DND-41 (cell line): ENCODE data around the gene CACNA1A.

Source experiments
- ATAC-seq: fragments of 200-7000 bp; cut with Tn5 transposase; 3 replicates; pipeline ENCODE4 v1.9.1; 2021; ENCODE audit warnings: low read depth; ENCODE audit not compliant: insufficient read depth
- DNase-seq: peaks from one replicate; pipeline ENCODE4 v3.0.0-alpha.2; 2020
- H2AFZ ChIP-seq: 2 replicates; pipeline ENCODE4 v1.6.0; 2012; ENCODE audit warnings: low read depth, low read length
- H3K27ac ChIP-seq: 2 replicates; pipeline ENCODE4 v1.5.1; 2012; ENCODE audit warnings: low read length, inconsistent platforms
- H3K27me3 ChIP-seq: fragments of 200-600 bp; sonication (generic); 2 replicates; pipeline ENCODE4 v1.6.0; 2012; ENCODE audit warnings: low read length, mild to moderate bottlenecking, inconsistent platforms; ENCODE audit not compliant: insufficient read depth, poor library complexity
- H3K36me3 ChIP-seq: 2 replicates; pipeline ENCODE4 v1.5.1; 2012; ENCODE audit warnings: low read length, inconsistent platforms; ENCODE audit not compliant: insufficient read depth
- H3K4me1 ChIP-seq: 2 replicates; pipeline ENCODE4 v1.5.1; 2012; ENCODE audit warnings: mild to moderate bottlenecking, low read length; ENCODE audit not compliant: insufficient read depth
- H3K4me2 ChIP-seq: 2 replicates; pipeline ENCODE4 v1.6.0; 2012; ENCODE audit warnings: mild to moderate bottlenecking, moderate library complexity, low read length, inconsistent platforms; ENCODE audit not compliant: insufficient read depth
- H3K4me3 ChIP-seq, 2 experiments: fragments of 200-600 bp in 1 of 2; shearing (Covaris generic) in 1 of 2; 2 replicates each; pipeline ENCODE4 v1.5.1; 2012 to 2016; ENCODE audit warnings: inconsistent platforms in 2 of 2, low read length in 2 of 2, mild to moderate bottlenecking in 2 of 2, low read depth in 1 of 2, moderate library complexity in 1 of 2
- H3K79me2 ChIP-seq: 2 replicates; pipeline ENCODE4 v1.6.0; 2012; ENCODE audit warnings: low read length, inconsistent platforms; ENCODE audit not compliant: insufficient read depth
- H3K9ac ChIP-seq: 2 replicates; pipeline ENCODE4 v1.6.0; 2012; ENCODE audit warnings: low read depth, mild to moderate bottlenecking, inconsistent platforms, low read length, moderate library complexity
- H3K9me3 ChIP-seq: 2 replicates; pipeline ENCODE4 v1.5.1; 2012; ENCODE audit warnings: low read length, moderate library complexity, mild to moderate bottlenecking, inconsistent platforms; ENCODE audit not compliant: insufficient read depth, severe bottlenecking
- H4K20me1 ChIP-seq: 2 replicates; pipeline ENCODE4 v1.6.0; 2012; ENCODE audit warnings: low read length; ENCODE audit not compliant: insufficient read depth
- CTCF ChIP-seq: IDR thresholded peaks from 2 replicates; pipeline ENCODE4 v1.5.1; 2012; ENCODE audit warnings: borderline replicate concordance, low read length, moderate library complexity, mild to moderate bottlenecking; ENCODE audit not compliant: poor library complexity, severe bottlenecking; ENCODE audit errors: extremely low read depth
- EZH2 ChIP-seq: IDR thresholded peaks from 3 replicates; pipeline ENCODE4 v1.6.1; 2012; ENCODE audit warnings: borderline replicate concordance, low read depth, mild to moderate bottlenecking, moderate library complexity, low read length, inconsistent platforms; ENCODE audit not compliant: severe bottlenecking

Gene CACNA1A

DNA sequence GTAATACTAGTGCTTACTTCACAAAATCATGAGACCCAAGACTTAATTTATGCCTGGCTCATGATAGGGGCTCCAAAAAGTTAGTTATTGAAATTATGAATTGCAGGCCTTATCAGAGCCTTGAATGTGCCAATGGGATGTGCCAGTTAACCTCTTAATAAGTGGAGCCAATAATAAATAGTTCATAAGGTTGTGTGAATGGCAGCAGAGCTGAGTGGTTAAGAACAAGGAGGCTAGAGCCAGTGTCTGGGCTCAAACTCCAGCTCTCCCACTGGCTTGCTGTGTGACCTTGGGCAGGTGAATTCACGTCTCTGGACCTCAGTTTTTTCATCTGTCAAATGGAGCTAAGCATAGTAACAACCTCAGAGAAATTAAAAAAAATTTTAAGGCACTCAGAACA is 222.4 kb downstream of the CACNA1A start:
- H3K4me1 ChIP-seq = no peaks in the 10 kb centered on the region
- no peak overlapping the region for H3K9ac ChIP-seq
- H3K27me3 ChIP-seq = no peaks in the 10 kb centered on the region
- no peaks in the 10 kb centered on the region for H3K79me2 ChIP-seq
- no peak overlapping the region for H3K4me3 ChIP-seq
- ATAC-seq (no peak), DNase-seq (no peak)
- H3K4me2 ChIP-seq = no peak overlapping the region
- H2AFZ ChIP-seq = no peak overlapping the region
- no peaks in the 10 kb centered on the region for H3K9me3 ChIP-seq
- no peak overlapping the region for H3K27ac ChIP-seq
- TF ChIP-seq CTCF (no peak), EZH2 (no peak)
- H3K36me3 ChIP-seq = no peaks in the 10 kb centered on the region
- no peaks in the 10 kb centered on the region for H4K20me1 ChIP-seq

GRCh38 chr19:13282486-13283065 is 223.7 kb downstream of the CACNA1A start:
- no peak for DNase-seq
- Histone ChIP-seq H2AFZ (no peak overlapping the region), H3K4me3 (no peak overlapping the region), H3K36me3 (no peaks in the 10 kb centered on the region), H3K9ac (no peak overlapping the region), H3K4me1 (peaks cover 3% of the 10 kb centered on the region), H4K20me1 (no peaks in the 10 kb centered on the region), H3K27me3 (no peaks in the 10 kb centered on the region), H3K27ac (no peak overlapping the region), H3K4me2 (no peak overlapping the region), H3K79me2 (no peaks in the 10 kb centered on the region), H3K9me3 (no peaks in the 10 kb centered on the region)
- TF ChIP-seq EZH2 = no peak
- TF ChIP-seq CTCF = no peak
- ATAC-seq = no peak

GRCh38 chr19:13281567-13282291 is 224.6 kb downstream of the CACNA1A start:
- TF ChIP-seq CTCF (no peak), EZH2 (no peak)
- peaks cover 10% of the 10 kb centered on the region for H3K4me1 ChIP-seq
- no peak overlapping the region for H3K4me3 ChIP-seq
- no peak overlapping the region for H2AFZ ChIP-seq
- H3K79me2 ChIP-seq = no peaks in the 10 kb centered on the region
- no peaks in the 10 kb centered on the region for H3K36me3 ChIP-seq
- H3K4me2 ChIP-seq = no peak overlapping the region
- H4K20me1 ChIP-seq = no peaks in the 10 kb centered on the region
- DNase-seq (no peak), ATAC-seq (no peak)
- H3K27me3 ChIP-seq = no peaks in the 10 kb centered on the region
- no peaks in the 10 kb centered on the region for H3K9me3 ChIP-seq
- no peak overlapping the region for H3K9ac ChIP-seq
- H3K27ac ChIP-seq = no peak overlapping the region
